HepG2 (cell line): Measurements from ENCODE around the gene LRRC55. TPM values are rescaled to one million over a fixed set of nuclear protein-coding genes. Genes with fewer than 3 reads are reported as not detected.

Source experiments
- ATAC-seq: fragments of 200-7000 bp; cut with Tn5 transposase; 3 replicates; pipeline ENCODE4 v1.9.1; 2020; ENCODE audit warnings: mild to moderate bottlenecking, moderate library complexity
- BruUV-seq: library from RNA; stranded (reverse); fragments of 400-500 nt; replicated peaks from 2 replicates; lab custom pipeline; 2021; lab: Mats Ljungman, UMichigan
- CTCF ChIA-PET: fragments of 300-600 bp; formaldehyde crosslinking; extraction: SDS; loops from one replicate; lab custom pipeline; 2021; ENCODE audit warnings: low total read pairs, inconsistent platforms, low intra/inter-chr PET ratio; lab: Yijun Ruan, JAX
- POLR2A ChIA-PET: fragments of 350-600 bp; sonication (Branson Sonifier 250); formaldehyde crosslinking; loops from one replicate; lab custom pipeline; 2020; ENCODE audit warnings: antibody characterized with exemption, inconsistent platforms; lab: Yijun Ruan, JAX
- DNase-seq: peaks from one replicate; pipeline ENCODE4 v3.0.0-alpha.2; 2015; ENCODE audit warnings: low spot score
- FAIRE-seq: peaks from 3 replicates; lab custom pipeline; 2011; peaks lifted over from hg19 to GRCh38; lab: Jason Lieb, UNC
- H2AFZ ChIP-seq: one replicate; pipeline ENCODE4 v1.6.1; 2011; ENCODE audit warnings: low read length, inconsistent platforms
- H3K27ac ChIP-seq: fragments of 300-600 bp; 3 replicates; pipeline ENCODE4 v1.8.0; 2011; ENCODE audit warnings: mixed run types, mild to moderate bottlenecking, mixed read lengths, low read length, inconsistent platforms; ENCODE audit not compliant: insufficient read depth; ENCODE audit errors: extremely low read length
- H3K27me3 ChIP-seq, 2 experiments: fragments of 200-600 bp in 1 of 2; 2 replicates in 1 of 2; 3 replicates in 1 of 2; pipeline versions ENCODE4 v1.6.0 to v1.8.0; 2011; ENCODE audit warnings: low read length in 2 of 2, mild to moderate bottlenecking in 2 of 2, moderate library complexity in 2 of 2, inconsistent platforms in 1 of 2; ENCODE audit not compliant: insufficient read depth in 2 of 2, control insufficient read depth in 1 of 2
- H3K36me3 ChIP-seq, 2 experiments: fragments of 200-600 bp in 1 of 2; replicated peaks in 1 of 2; 2 replicates in 1 of 2; 3 replicates in 1 of 2; pipeline versions ENCODE4 v1.5.1 to v1.8.0; 2011; ENCODE audit warnings: low read length in 2 of 2, inconsistent platforms in 1 of 2; ENCODE audit not compliant: insufficient read depth in 2 of 2, control insufficient read depth in 1 of 2
- H3K4me1 ChIP-seq: 2 replicates; pipeline ENCODE4 v1.5.1; 2012; ENCODE audit warnings: low read length, inconsistent platforms; ENCODE audit not compliant: insufficient read depth
- H3K4me2 ChIP-seq: 2 replicates; pipeline ENCODE4 v1.6.0; 2011; ENCODE audit warnings: low read depth, low read length, inconsistent platforms
- H3K4me3 ChIP-seq, 3 experiments: fragments of 200-600 bp in 1 of 3; sonication (generic), shearing (Covaris generic) in 1 of 3; replicated peaks in 1 of 3; 2 replicates each; pipeline ENCODE4 v1.5.1; 2011 to 2016; ENCODE audit warnings: low read length in 3 of 3, inconsistent platforms in 2 of 3, low read depth in 2 of 3, mild to moderate bottlenecking in 2 of 3, control low read depth in 1 of 3, mixed read lengths in 1 of 3; ENCODE audit not compliant: insufficient read depth in 1 of 3
- H3K79me2 ChIP-seq: one replicate; pipeline ENCODE4 v1.6.1; 2011; ENCODE audit warnings: low read length, inconsistent platforms; ENCODE audit not compliant: insufficient read depth
- H3K9ac ChIP-seq: 2 replicates; pipeline ENCODE4 v1.6.0; 2011; ENCODE audit warnings: mild to moderate bottlenecking, low read depth, low read length, inconsistent platforms; ENCODE audit not compliant: insufficient read depth
- H3K9me3 ChIP-seq: 2 replicates; pipeline ENCODE4 v1.5.1; 2012; ENCODE audit warnings: mild to moderate bottlenecking, low read length
- H4K20me1 ChIP-seq: 2 replicates; pipeline ENCODE4 v1.6.0; 2011; ENCODE audit warnings: inconsistent platforms, mild to moderate bottlenecking, low read length, moderate library complexity; ENCODE audit not compliant: insufficient read depth
- ATF3 ChIP-seq: sonication (generic); formaldehyde crosslinking; IDR thresholded peaks from 2 replicates; pipeline ENCODE4 v1.4.0; 2020; ENCODE audit warnings: missing genetic modification reagents
- ATF7-NPFF ChIP-seq: sonication (generic); formaldehyde crosslinking; IDR thresholded peaks from 2 replicates; pipeline ENCODE4 v1.8.1; 2023; ENCODE audit warnings: mild to moderate bottlenecking, low read depth, missing genetic modification reagents, moderate library complexity
- CBX5 ChIP-seq: sonication (generic); formaldehyde crosslinking; IDR thresholded peaks from 2 replicates; pipeline ENCODE4 v1.4.0; 2020; ENCODE audit warnings: missing genetic modification reagents, borderline replicate concordance
- CEBPB ChIP-seq: IDR thresholded peaks from 2 replicates; pipeline ENCODE4 v1.6.1; 2011; ENCODE audit warnings: low read depth, low read length, improper control_type of control experiment, borderline replicate concordance
- ELK4 ChIP-seq: sonication (generic); formaldehyde crosslinking; IDR thresholded peaks from 2 replicates; pipeline ENCODE4 v1.9.0; 2021; ENCODE audit warnings: missing genetic modification reagents, borderline replicate concordance
- NCOR1 ChIP-seq: fragments of 200-600 bp; sonication (generic); IDR thresholded peaks from 2 replicates; pipeline ENCODE4 v1.7.0; 2017; ENCODE audit warnings: antibody characterized with exemption, low read length, borderline replicate concordance
- RFX1 ChIP-seq: fragments of 450-650 bp; IDR thresholded peaks from 2 replicates; pipeline ENCODE4 v1.6.1; 2017
- ZNF354B ChIP-seq: sonication (generic); formaldehyde crosslinking; IDR thresholded peaks from 2 replicates; pipeline ENCODE4 v1.8.0; 2022; ENCODE audit warnings: mild to moderate bottlenecking, missing genetic modification reagents
- ZNF362 ChIP-seq: sonication (generic); formaldehyde crosslinking; IDR thresholded peaks from 2 replicates; pipeline ENCODE4 v1.4.0; 2020; ENCODE audit warnings: missing genetic modification reagents, mild to moderate bottlenecking, borderline replicate concordance
- ZNF619 ChIP-seq: sonication (generic); formaldehyde crosslinking; IDR thresholded peaks from 2 replicates; pipeline ENCODE4 v1.4.0; 2020; ENCODE audit warnings: mild to moderate bottlenecking, missing genetic modification reagents
- ZNF788 ChIP-seq: sonication (generic); formaldehyde crosslinking; IDR thresholded peaks from 2 replicates; pipeline ENCODE4 v1.5.0; 2020; ENCODE audit warnings: mild to moderate bottlenecking, missing genetic modification reagents, borderline replicate concordance
- ZSCAN9 ChIP-seq: IDR thresholded peaks from 2 replicates; pipeline ENCODE4 v1.6.1; 2016; ENCODE audit warnings: borderline replicate concordance
- WGBS: methylation state at CpG from one replicate; pipeline ENCODE4 v1.1.6; 2017; ENCODE audit warnings: low lambda C conversion rate; 5-methylcytosine and 5-hydroxymethylcytosine counted together
- in situ Hi-C: cut with HindIII; loops from 2 replicates; pipeline ENCODE4 v1.10.0; 2017; ENCODE audit warnings: low pct_unique_long_range_greater_than_20kb; ENCODE audit not compliant: extremely low pct_ligation_motif_present
- intact Hi-C: fragments of 100-400 bp; cut with micrococcal nuclease; formaldehyde crosslinking; loops from one replicate; pipeline ENCODE4 v1.10.0; 2022; ENCODE audit not compliant: unreplicated experiment
- polyA plus RNA-seq, 8 experiments: library from polyadenylated mRNA; depleted of rRNA in 3 of 8; stranded (reverse) in 7 of 8; unstranded in 1 of 8; fragments of >200 nt; fragmentation: Illumina TruSeq in 4 of 8; extraction: Trizol in 4 of 8; gene quantifications; 2 replicates each; pipeline versions ENCODE4 v1.2.1 to v1.2.3, GENCODE V29; 2011 to 2016; ENCODE audit warnings: low read depth in 4 of 8, missing spikeins in 1 of 8, mixed read lengths in 1 of 8; ENCODE audit not compliant: insufficient read depth in 1 of 8
- total RNA-seq, 5 experiments: library from RNA; depleted of rRNA; stranded (reverse); fragments of >200 nt; fragmentation: Illumina TruSeq; extraction: Trizol; gene quantifications; 2 replicates each; pipeline ENCODE4 v1.2.3, GENCODE V29; 2016; ENCODE audit warnings: low read depth in 1 of 5

LRRC55 gene
- total and polyA plus RNA-seq, 2 of the 13 experiments (the other 11 are each of a cell fraction or from before 2014, with no cell fraction given) = not detected

- 5% methylated on average over 5 of the region's 5 CpGs for WGBS
- no peaks in the 10 kb centered on the region for H4K20me1 ChIP-seq
- no peak overlapping the region for H3K4me3 ChIP-seq
- no TSS peak for BruUV-seq
- ATAC-seq (no peak), DNase-seq (no peak), FAIRE-seq (no peak)
- H3K27ac ChIP-seq = no peak overlapping the region
- H3K27me3 ChIP-seq = peaks cover 0 to 10% of the 10 kb centered on the region in 2 experiments; a peak in 2 of 5 replicates
- no peak overlapping the region for H3K4me2 ChIP-seq
- H3K9me3 ChIP-seq = no peaks in the 10 kb centered on the region
- TF ChIP-seq RFX1 (no peak), ZNF619 (CRISPR knock-in tag) (no peak), ATF7-NPFF (no peak), ELK4 (CRISPR knock-in tag) (no peak), ZNF362 (CRISPR knock-in tag) (no peak), CEBPB (no peak), ZNF788 (CRISPR knock-in tag) (no peak), ZNF354B (CRISPR knock-in tag) (no peak), NCOR1 (no peak), CBX5 (CRISPR knock-in tag) (no peak), ATF3 (no peak), ZSCAN9 (CRISPR knock-in tag) (no peak)
- ChIA-PET CTCF (no interaction called here), POLR2A (no interaction called here)
- no peaks in the 10 kb centered on the region for H3K4me1 ChIP-seq
- H3K36me3 ChIP-seq = no peaks in the 10 kb centered on the region
- in situ Hi-C loops (no loop called here), intact Hi-C loops (no loop called here)
- no peaks in the 10 kb centered on the region for H3K79me2 ChIP-seq
- H3K9ac ChIP-seq = no peak overlapping the region
- H2AFZ ChIP-seq = no peak overlapping the region
Measured at GRCh38 chr11:57148621-57149020, 33.1 kb upstream of the LRRC55 start.
